Lower leg skin (tissue), 4 donors: ENCODE measurements around the gene C20orf96. TPM values are rescaled to one million over a fixed set of nuclear protein-coding genes. Genes with fewer than 3 reads are reported as not detected.
A peak's percentile ranks its signal among the peaks of the same experiment; 100 is the strongest.
"Not testable (repeated sequence)": the region's sequence is repeated elsewhere in the genome, so short reads cannot be mapped to it uniquely, and the experiment has no call there.

Source experiments
- DNase-seq, 2 donors: peaks; one replicate each; pipeline ENCODE4 v3.0.0-alpha.2; 2019; ENCODE audit warnings: low spot score in 2 of 2
- H3K4me3 ChIP-seq: fragments of 200-600 bp; sonication (generic); 2 replicates; pipeline ENCODE4 v1.5.1; 2017; ENCODE audit warnings: mild to moderate bottlenecking, low read depth; ENCODE audit not compliant: poor library complexity, severe bottlenecking
- CTCF ChIP-seq, 3 donors: fragments of 450-650 bp; IDR thresholded peaks; one replicate each; pipeline ENCODE4 v1.5.1; 2016; ENCODE audit warnings: antibody characterized with exemption in 3 of 3, mild to moderate bottlenecking in 3 of 3, moderate library complexity in 2 of 3
- POLR2A ChIP-seq, 2 donors: fragments of 450-650 bp; IDR thresholded peaks; one replicate each; pipeline ENCODE4 v1.6.1; 2016 to 2017; ENCODE audit warnings: antibody characterized with exemption in 2 of 2, mild to moderate bottlenecking in 1 of 2, moderate library complexity in 1 of 2
- WGBS, 2 donors: methylation state at CpG; one replicate each; pipeline ENCODE4 v1.1.5; 2018; 5-methylcytosine and 5-hydroxymethylcytosine counted together
- intact Hi-C: fragments of 100-400 bp; cut with DNase I; formaldehyde crosslinking; loops from one replicate; pipeline ENCODE4 v1.15.0; 2023; ENCODE audit warnings: low total_unique reads
- total RNA-seq, 4 donors: library from RNA; depleted of rRNA; stranded (reverse); fragments of >200 nt; gene quantifications; one replicate each; pipeline ENCODE4 v1.1.0, GENCODE V29; 2016

Gene C20orf96
- total RNA-seq, 4 donors from 2014 or later = 0.36 to 0.59 (median 0.52) TPM; not detected in 1

- intact Hi-C loops = no loop called here
- WGBS, 2 donors = 52 to 54% methylated on average over 4 of the region's 4 CpGs
- H3K4me3 ChIP-seq = no peak overlapping the region
- TF ChIP-seq POLR2A (IDR thresholded peaks at IDR 0.05) = no peak
- TF ChIP-seq CTCF (IDR thresholded peaks at IDR 0.05) = peak in 1 of 3 donors; percentile 27
- DNase-seq = no peak
These were observed 53.1 kb downstream of the C20orf96 start for GRCh38 chr20:237489-237888.

- WGBS, 2 donors = 39 to 46% methylated on average over 1 of the region's 1 CpG
- TF ChIP-seq POLR2A (IDR thresholded peaks at IDR 0.05) (no peak), CTCF (IDR thresholded peaks at IDR 0.05) (no peak)
- no peak for DNase-seq
- intact Hi-C loops = no loop called here
- no peak overlapping the region for H3K4me3 ChIP-seq
These were observed 54.7 kb downstream of the C20orf96 start for GRCh38 chr20:235891-236290.

- H3K4me3 ChIP-seq = no peak overlapping the region
- WGBS, 2 donors = 69 to 75% methylated on average over 3 of the region's 3 CpGs
- no peak for TF ChIP-seq POLR2A (IDR thresholded peaks at IDR 0.05)
- TF ChIP-seq CTCF (IDR thresholded peaks at IDR 0.05) = no peak
- intact Hi-C loops = no loop called here
- DNase-seq = no peak
These were observed 63.0 kb downstream of the C20orf96 start for GRCh38 chr20:227439-228105.

GRCh38 chr20:226958-227357 lies 63.6 kb downstream of the C20orf96 start, which contains the start of gene DEFB129:
TSS of gene DEFB129 (plus strand) at chr20:227258. CDS start at chr20:227289, 31 bp downstream.
- no peak for DNase-seq
- H3K4me3 ChIP-seq = no peak within 1 kb of the TSS
- 75% methylated on average over 3 of the region's 3 CpGs for WGBS, 2 donors
- no peak for TF ChIP-seq POLR2A (IDR thresholded peaks at IDR 0.05)
- TF ChIP-seq CTCF (IDR thresholded peaks at IDR 0.05) = no peak
- intact Hi-C loops = no loop called here

- WGBS, 2 donors = 78 to 91% methylated on average over 3 of the region's 3 CpGs
- H3K4me3 ChIP-seq, DNase-seq, intact Hi-C loops: not testable (repeated sequence)
These were observed 64.7 kb downstream of the C20orf96 start for GRCh38 chr20:225879-226278.

- H3K4me3 ChIP-seq = no peak overlapping the region
- DNase-seq = no peak
- WGBS, 2 donors = 60 to 82% methylated on average over 1 of the region's 1 CpG
- intact Hi-C loops = no loop called here
- TF ChIP-seq CTCF (IDR thresholded peaks at IDR 0.05) = no peak
- no peak for TF ChIP-seq POLR2A (IDR thresholded peaks at IDR 0.05)
These were observed 69.2 kb downstream of the C20orf96 start for GRCh38 chr20:221258-221830.

Other genes starting within 250 kb of the C20orf96 start
- not detected for gene DEFB125, start 203.1 kb downstream of the C20orf96 start, total RNA-seq
- gene DEFB126, start 148.2 kb downstream of the C20orf96 start, total RNA-seq = not detected
- gene DEFB127, start 133.3 kb downstream of the C20orf96 start, total RNA-seq = not detected
- not detected for gene DEFB128, start 101.0 kb downstream of the C20orf96 start, total RNA-seq
- not detected for gene DEFB129, start 63.5 kb downstream of the C20orf96 start, total RNA-seq
- not detected for gene DEFB132, start 33.0 kb downstream of the C20orf96 start, total RNA-seq
- gene ZCCHC3, start 6.8 kb upstream of the C20orf96 start, total RNA-seq = 10 to 100 TPM in 1 of 4 donors, 1 to 10 TPM in 3; 7.3 to 10.8 (median 9.2) TPM
- gene SOX12, start 34.8 kb upstream of the C20orf96 start, total RNA-seq = 1 to 10 TPM; 4.7 to 9.9 (median 5.4) TPM
- 10 to 100 TPM in 2 of 4 donors, 1 to 10 TPM in 2; 4.4 to 16.6 (median 9.9) TPM for gene NRSN2, start 56.4 kb upstream of the C20orf96 start, total RNA-seq
- gene TRIB3, start 90.0 kb upstream of the C20orf96 start, total RNA-seq = 10 to 100 TPM; 20.6 to 35.2 (median 27.5) TPM
- gene RBCK1, start 117.5 kb upstream of the C20orf96 start, total RNA-seq = 10 to 100 TPM; 65.2 to 90.1 (median 77.1) TPM
- gene TBC1D20, start 171.8 kb upstream of the C20orf96 start, total RNA-seq = 10 to 100 TPM; 36.5 to 44.8 (median 42.5) TPM